Mesenchymal stem cell (in vitro differentiated cells and primary cell): ENCODE data around the gene ZNF652.

ENCODE experiments used
- DNase-seq: peaks from one replicate; pipeline ENCODE4 v3.0.0-alpha.2; 2013
- H2AFZ ChIP-seq: one replicate; pipeline ENCODE4 v1.6.1; 2013; ENCODE audit warnings: low read depth, mild to moderate bottlenecking, control low read depth, inconsistent platforms, low read length, moderate library complexity
- H2AK5ac ChIP-seq: 2 replicates; pipeline ENCODE4 v1.6.1; 2013; ENCODE audit warnings: low read length, moderate library complexity, mild to moderate bottlenecking, inconsistent platforms; ENCODE audit not compliant: severe bottlenecking
- H2BK120ac ChIP-seq: one replicate; pipeline ENCODE4 v1.6.1; 2013; ENCODE audit warnings: low read depth, mild to moderate bottlenecking, inconsistent platforms, low read length, moderate library complexity
- H2BK12ac ChIP-seq, 2 experiments: one replicate each; pipeline ENCODE4 v1.6.1; 2013; ENCODE audit warnings: inconsistent platforms in 2 of 2, low read length in 2 of 2, mild to moderate bottlenecking in 2 of 2, moderate library complexity in 2 of 2, control low read depth in 1 of 2
- H2BK15ac ChIP-seq: one replicate; pipeline ENCODE4 v1.6.1; 2013; ENCODE audit warnings: mild to moderate bottlenecking, low read depth, inconsistent platforms; ENCODE audit not compliant: poor library complexity, severe bottlenecking
- H2BK5ac ChIP-seq: 2 replicates; pipeline ENCODE4 v1.6.1; 2013; ENCODE audit warnings: low read depth, mild to moderate bottlenecking, low read length, control low read depth, inconsistent platforms; ENCODE audit not compliant: poor library complexity, severe bottlenecking
- H3K14ac ChIP-seq, 2 experiments: one replicate each; pipeline ENCODE4 v1.6.1; 2013; ENCODE audit warnings: inconsistent platforms in 2 of 2, low read length in 2 of 2, control low read depth in 1 of 2, mild to moderate bottlenecking in 1 of 2, moderate library complexity in 1 of 2
- H3K18ac ChIP-seq, 2 experiments: one replicate each; pipeline ENCODE4 v1.6.1; 2013; ENCODE audit warnings: inconsistent platforms in 2 of 2, low read length in 2 of 2, control low read depth in 1 of 2, low read depth in 1 of 2, mild to moderate bottlenecking in 1 of 2
- H3K23ac ChIP-seq, 2 experiments: one replicate each; pipeline ENCODE4 v1.6.1; 2013; ENCODE audit warnings: inconsistent platforms in 2 of 2, low read length in 2 of 2, mild to moderate bottlenecking in 2 of 2, moderate library complexity in 2 of 2, control low read depth in 1 of 2
- H3K27ac ChIP-seq: 2 replicates; pipeline ENCODE4 v1.5.1; 2013; ENCODE audit warnings: mild to moderate bottlenecking, moderate library complexity, low read length, control low read depth, inconsistent platforms; ENCODE audit not compliant: poor library complexity, severe bottlenecking
- H3K27me3 ChIP-seq, 2 experiments: 2 replicates each; pipeline versions ENCODE4 v1.6.1 to v1.7.0; 2013; ENCODE audit warnings: low read length in 2 of 2, mild to moderate bottlenecking in 2 of 2, moderate library complexity in 2 of 2, control low read depth in 1 of 2, inconsistent platforms in 1 of 2; ENCODE audit not compliant: control insufficient read depth in 1 of 2, insufficient read depth in 1 of 2
- H3K36me3 ChIP-seq, 2 experiments: 2 replicates each; pipeline versions ENCODE4 v1.6.1 to v1.7.0; 2013; ENCODE audit warnings: low read length in 2 of 2, control low read depth in 1 of 2, inconsistent platforms in 1 of 2, low read depth in 1 of 2, mild to moderate bottlenecking in 1 of 2; ENCODE audit not compliant: insufficient read depth in 2 of 2, control insufficient read depth in 1 of 2
- H3K4ac ChIP-seq, 2 experiments: one replicate each; pipeline ENCODE4 v1.6.1; 2013; ENCODE audit warnings: inconsistent platforms in 2 of 2, low read length in 2 of 2, mild to moderate bottlenecking in 2 of 2, moderate library complexity in 2 of 2, control low read depth in 1 of 2, low read depth in 1 of 2
- H3K4me1 ChIP-seq: 2 replicates; pipeline ENCODE4 v1.6.1; 2013; ENCODE audit warnings: low read depth, low read length, control low read depth; ENCODE audit not compliant: control insufficient read depth, insufficient read depth
- H3K4me2 ChIP-seq: 2 replicates; pipeline ENCODE4 v1.6.1; 2013; ENCODE audit warnings: low read length, mild to moderate bottlenecking, inconsistent platforms; ENCODE audit not compliant: poor library complexity, severe bottlenecking
- H3K4me3 ChIP-seq, 2 experiments: 2 replicates each; pipeline versions ENCODE4 v1.5.1 to v1.7.0; 2013; ENCODE audit warnings: low read length in 2 of 2, mild to moderate bottlenecking in 2 of 2, control low read depth in 1 of 2, low read depth in 1 of 2; ENCODE audit not compliant: insufficient read depth in 1 of 2
- H3K79me1 ChIP-seq: replicated peaks from 2 replicates; pipeline ENCODE4 v1.6.1; 2013; ENCODE audit warnings: mild to moderate bottlenecking, control low read depth, low read length, inconsistent platforms; ENCODE audit not compliant: poor library complexity, severe bottlenecking
- H3K9ac ChIP-seq: 2 replicates; pipeline ENCODE4 v1.7.0; 2013; ENCODE audit warnings: mild to moderate bottlenecking, low read length, moderate library complexity
- H3K9me3 ChIP-seq: 2 replicates; pipeline ENCODE4 v1.7.0; 2013; ENCODE audit warnings: mild to moderate bottlenecking, low read length; ENCODE audit not compliant: control insufficient read depth
- H4K8ac ChIP-seq: one replicate; pipeline ENCODE4 v1.6.1; 2013; ENCODE audit warnings: inconsistent platforms, mild to moderate bottlenecking, low read length, moderate library complexity
- H4K91ac ChIP-seq: one replicate; pipeline ENCODE4 v1.6.1; 2013; ENCODE audit warnings: mild to moderate bottlenecking, low read length, inconsistent platforms
- WGBS: methylation state at CpG from one replicate; pipeline ENCODE4 v1.1.7; 2013; ENCODE audit warnings: mixed read lengths; 5-methylcytosine and 5-hydroxymethylcytosine counted together

The ZNF652 gene

DNA sequence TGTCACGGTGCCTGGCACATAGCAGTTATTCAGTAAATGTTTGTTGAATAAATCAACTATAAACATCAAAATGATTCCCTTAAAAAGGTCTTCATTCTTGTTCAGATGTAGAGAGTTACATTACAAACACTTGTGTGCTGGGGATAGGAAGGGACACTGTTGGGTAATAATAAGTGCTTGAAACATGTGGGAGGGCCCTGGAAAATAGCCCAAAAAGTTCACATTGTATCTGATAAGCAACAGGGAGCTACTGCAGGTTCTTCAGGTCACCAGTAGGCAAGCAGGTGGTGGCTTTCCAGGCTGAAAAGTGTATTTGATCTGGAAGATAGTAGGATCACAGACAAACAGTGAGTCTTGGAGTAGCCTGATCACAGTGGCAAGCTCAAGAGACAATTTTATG, 19.0 kb upstream of the ZNF652 start:
- no peaks in the 10 kb centered on the region for H3K79me1 ChIP-seq
- no peak overlapping the region for H3K23ac ChIP-seq
- no peaks in the 10 kb centered on the region for H3K36me3 ChIP-seq
- H3K4ac ChIP-seq = no peak overlapping the region
- H2BK120ac ChIP-seq = no peak overlapping the region
- no peak overlapping the region for H4K91ac ChIP-seq
- no peak overlapping the region for H2BK5ac ChIP-seq
- H2BK12ac ChIP-seq = no peak overlapping the region
- no peak overlapping the region for H2AK5ac ChIP-seq
- no peak overlapping the region for H3K4me3 ChIP-seq
- no peak overlapping the region for H2AFZ ChIP-seq
- H3K14ac ChIP-seq = no peak overlapping the region
- no peak overlapping the region for H3K18ac ChIP-seq
- H3K4me1 ChIP-seq = no peaks in the 10 kb centered on the region
- no CpG with 5 or more reads among the region's 1 CpG for WGBS
- H2BK15ac ChIP-seq = no peak overlapping the region
- no peak for DNase-seq
- no peak overlapping the region for H3K27ac ChIP-seq
- H4K8ac ChIP-seq = no peak overlapping the region
- H3K27me3 ChIP-seq = peaks cover 0 to 19% of the 10 kb centered on the region in 2 experiments
- peaks cover 15% of the 10 kb centered on the region for H3K9me3 ChIP-seq
- no peak overlapping the region for H3K9ac ChIP-seq
- no peak overlapping the region for H3K4me2 ChIP-seq

DNA sequence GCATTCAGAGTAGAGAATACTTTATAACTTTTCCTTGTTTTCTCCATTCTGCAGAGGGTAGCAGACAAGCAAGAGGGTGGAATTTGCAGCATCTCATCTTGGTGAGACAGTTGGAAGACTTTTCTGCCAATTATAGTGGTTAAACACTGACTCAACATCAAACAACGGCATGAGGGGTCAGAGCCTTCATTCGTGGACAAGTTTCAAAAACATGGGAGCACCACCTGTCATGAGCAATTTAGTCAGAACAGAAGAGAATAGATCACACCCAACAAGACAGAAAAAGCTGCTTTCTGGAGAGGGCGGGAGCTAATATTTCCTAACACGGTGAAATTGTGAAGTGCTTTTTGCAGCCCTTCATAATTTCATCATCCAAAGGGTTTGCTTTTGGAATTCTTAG, 17.9 kb upstream of the ZNF652 start:
- Histone ChIP-seq H3K14ac (no peak overlapping the region), H2BK12ac (no peak overlapping the region), H3K4me1 (no peaks in the 10 kb centered on the region), H2BK15ac (no peak overlapping the region), H3K23ac (no peak overlapping the region), H3K9me3 (peaks cover 15% of the 10 kb centered on the region), H3K27ac (no peak overlapping the region), H3K4me3 (no peak overlapping the region), H3K18ac (no peak overlapping the region), H3K4me2 (no peak overlapping the region), H3K79me1 (no peaks in the 10 kb centered on the region), H2BK5ac (no peak overlapping the region), H3K9ac (no peak overlapping the region), H4K91ac (no peak overlapping the region), H3K27me3 (peaks cover 0 to 19% of the 10 kb centered on the region in 2 experiments), H3K4ac (no peak overlapping the region), H2AK5ac (no peak overlapping the region), H4K8ac (no peak overlapping the region), H3K36me3 (no peaks in the 10 kb centered on the region), H2BK120ac (no peak overlapping the region), H2AFZ (no peak overlapping the region)
- WGBS = 86% methylated on average over 4 of the region's 4 CpGs
- DNase-seq = no peak

DNA sequence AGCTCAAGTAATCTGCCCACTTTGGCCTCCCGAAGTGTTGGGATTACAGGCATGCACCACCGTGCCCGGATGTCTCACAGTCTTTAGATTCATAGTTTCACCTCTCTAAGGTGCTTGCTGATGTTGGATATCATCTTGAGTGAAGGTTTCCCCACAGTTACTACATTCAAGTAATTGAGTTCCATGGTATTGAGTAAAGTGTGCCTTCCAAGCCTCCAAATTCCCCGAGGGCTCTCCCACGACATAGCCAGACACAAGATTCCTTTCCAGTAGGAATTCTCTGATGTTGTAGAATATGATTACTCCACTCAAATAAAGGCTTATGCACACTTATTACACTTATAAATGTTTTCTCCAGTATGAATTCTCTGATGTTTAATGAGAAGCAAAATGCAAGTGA, 16.3 kb upstream of the ZNF652 start:
- Histone ChIP-seq H3K36me3 (no peaks in the 10 kb centered on the region), H3K79me1 (no peaks in the 10 kb centered on the region), H3K23ac (no peak overlapping the region), H3K4me2 (no peak overlapping the region), H2AFZ (no peak overlapping the region), H3K27ac (no peak overlapping the region), H3K4ac (no peak overlapping the region), H4K8ac (no peak overlapping the region), H2BK15ac (no peak overlapping the region), H3K18ac (no peak overlapping the region), H3K9me3 (peaks cover 15% of the 10 kb centered on the region), H2BK5ac (no peak overlapping the region), H3K14ac (no peak overlapping the region), H4K91ac (no peak overlapping the region), H2BK120ac (no peak overlapping the region), H3K9ac (no peak overlapping the region), H2AK5ac (no peak overlapping the region), H3K4me3 (no peak overlapping the region), H3K4me1 (no peaks in the 10 kb centered on the region), H2BK12ac (no peak overlapping the region), H3K27me3 (peaks cover 0 to 19% of the 10 kb centered on the region in 2 experiments)
- WGBS = 91% methylated on average over 3 of the region's 5 CpGs
- DNase-seq = no peak

- Histone ChIP-seq H2AK5ac (no peak overlapping the region), H2BK5ac (no peak overlapping the region), H2BK12ac (no peak overlapping the region), H3K4me2 (no peak overlapping the region), H3K23ac (no peak overlapping the region), H3K4ac (no peak overlapping the region), H3K14ac (no peak overlapping the region), H2AFZ (no peak overlapping the region), H3K4me3 (no peak overlapping the region), H3K36me3 (no peaks in the 10 kb centered on the region), H3K4me1 (no peaks in the 10 kb centered on the region), H3K9me3 (peaks cover 15% of the 10 kb centered on the region), H3K18ac (no peak overlapping the region), H3K27me3 (no peaks in the 10 kb centered on the region), H3K27ac (no peak overlapping the region), H2BK15ac (no peak overlapping the region), H2BK120ac (no peak overlapping the region), H4K8ac (no peak overlapping the region), H4K91ac (no peak overlapping the region), H3K9ac (no peak overlapping the region), H3K79me1 (no peaks in the 10 kb centered on the region)
- WGBS = 100% methylated on average over 1 of the region's 1 CpG
- DNase-seq = no peak
Observed at GRCh38 chr17:49375544-49375943, 13.5 kb upstream of the ZNF652 start.
